ENCODE results near the gene UBE4B.

- TF ChIP-seq POLR2A (IDR thresholded peaks at IDR 0.05): no peak
- no peak for TF ChIP-seq CTCF (IDR thresholded peaks at IDR 0.05)
These were observed 108.2 kb downstream of the UBE4B start for GRCh38 chr1:10140981-10141380.

Measured in testis (tissue), 2 donors.